ENCODE data around the gene CD69.

DNA sequence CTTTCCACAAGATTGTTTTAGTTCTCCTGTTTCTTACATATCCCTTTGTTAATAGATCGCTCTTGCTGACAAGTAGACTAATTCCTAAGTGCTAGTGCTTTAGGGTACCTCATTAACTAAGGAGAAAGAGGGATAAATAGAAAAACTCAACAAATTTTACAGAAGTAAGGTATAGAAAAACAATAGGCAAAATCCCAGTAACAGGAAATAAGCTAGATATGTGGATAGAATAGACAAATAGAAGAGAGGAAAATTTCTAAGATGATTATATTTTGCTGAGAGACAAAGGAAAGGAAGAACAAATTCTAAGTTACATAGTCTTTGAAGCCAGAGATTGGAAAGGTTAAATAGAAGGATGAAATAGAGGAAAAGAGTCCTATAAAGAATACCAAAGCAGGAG, 1.0 kb downstream of the CD69 start:
- TF ChIP-seq, protein P1, sequence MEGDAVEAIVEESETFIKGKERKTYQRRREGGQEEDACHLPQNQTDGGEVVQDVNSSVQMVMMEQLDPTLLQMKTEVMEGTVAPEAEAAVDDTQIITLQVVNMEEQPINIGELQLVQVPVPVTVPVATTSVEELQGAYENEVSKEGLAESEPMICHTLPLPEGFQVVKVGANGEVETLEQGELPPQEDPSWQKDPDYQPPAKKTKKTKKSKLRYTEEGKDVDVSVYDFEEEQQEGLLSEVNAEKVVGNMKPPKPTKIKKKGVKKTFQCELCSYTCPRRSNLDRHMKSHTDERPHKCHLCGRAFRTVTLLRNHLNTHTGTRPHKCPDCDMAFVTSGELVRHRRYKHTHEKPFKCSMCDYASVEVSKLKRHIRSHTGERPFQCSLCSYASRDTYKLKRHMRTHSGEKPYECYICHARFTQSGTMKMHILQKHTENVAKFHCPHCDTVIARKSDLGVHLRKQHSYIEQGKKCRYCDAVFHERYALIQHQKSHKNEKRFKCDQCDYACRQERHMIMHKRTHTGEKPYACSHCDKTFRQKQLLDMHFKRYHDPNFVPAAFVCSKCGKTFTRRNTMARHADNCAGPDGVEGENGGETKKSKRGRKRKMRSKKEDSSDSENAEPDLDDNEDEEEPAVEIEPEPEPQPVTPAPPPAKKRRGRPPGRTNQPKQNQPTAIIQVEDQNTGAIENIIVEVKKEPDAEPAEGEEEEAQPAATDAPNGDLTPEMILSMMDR (IDR thresholded peaks at IDR 0.05): no peak
- no peak for TF ChIP-seq EP300 (IDR thresholded peaks at IDR 0.05)
- no peak for TF ChIP-seq POLR2A (IDR thresholded peaks at IDR 0.05)
- no peak for TF ChIP-seq POLR2AphosphoS5 (IDR thresholded peaks at IDR 0.05)

Data from sigmoid colon (tissue), 4 donors.